ENCODE data around the gene NEDD4.

NEDD4 gene

DNA sequence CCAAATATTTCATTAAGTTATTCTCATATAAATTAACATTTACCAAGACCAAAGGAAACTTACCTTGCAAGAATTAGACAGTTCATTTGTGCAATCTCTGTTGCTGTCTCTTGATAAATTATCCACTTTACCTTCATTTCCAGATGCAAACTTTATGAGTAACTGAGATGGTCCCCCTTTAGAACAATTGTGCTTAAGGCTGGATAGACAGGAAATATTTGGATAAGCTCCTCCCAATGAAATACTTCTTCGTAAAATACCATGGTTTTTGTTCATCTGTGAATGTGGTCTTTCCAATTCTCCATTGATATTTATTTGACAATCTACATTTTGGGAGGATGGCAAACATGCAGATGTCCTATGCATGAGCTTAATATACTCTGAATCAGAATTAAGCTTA lies 78.2 kb downstream of the NEDD4 start:
- Histone ChIP-seq H3K9me3 (ENCODE audit: insufficient read depth, low read length) (no peaks in the 10 kb centered on the region), H3K9ac (ENCODE audit: insufficient read length, low read depth) (no peak overlapping the region), H3K36me3 (ENCODE audit: insufficient read depth, insufficient read length, low read length) (no peaks in the 10 kb centered on the region), H3K27me3 (ENCODE audit: insufficient read depth, insufficient read length) (no peaks in the 10 kb centered on the region), H3K4me1 (ENCODE audit: insufficient read depth, insufficient read length) (no peaks in the 10 kb centered on the region), H3K4me3 (ENCODE audit: insufficient read length, low read depth) (no peak overlapping the region)
- TF ChIP-seq YY1 (IDR thresholded peaks at IDR 0.05; ENCODE audit: insufficient read depth, insufficient read length) = no peak
- TF ChIP-seq SUZ12 (IDR thresholded peaks at IDR 0.05; ENCODE audit: extremely low read depth, insufficient read depth, insufficient read length) = no peak
- no peak for TF ChIP-seq ZNF274 (IDR thresholded peaks at IDR 0.05; ENCODE audit: low read depth, low read length)
- no peak for DNase-seq (ENCODE audit: low read depth, low spot score)

DNA sequence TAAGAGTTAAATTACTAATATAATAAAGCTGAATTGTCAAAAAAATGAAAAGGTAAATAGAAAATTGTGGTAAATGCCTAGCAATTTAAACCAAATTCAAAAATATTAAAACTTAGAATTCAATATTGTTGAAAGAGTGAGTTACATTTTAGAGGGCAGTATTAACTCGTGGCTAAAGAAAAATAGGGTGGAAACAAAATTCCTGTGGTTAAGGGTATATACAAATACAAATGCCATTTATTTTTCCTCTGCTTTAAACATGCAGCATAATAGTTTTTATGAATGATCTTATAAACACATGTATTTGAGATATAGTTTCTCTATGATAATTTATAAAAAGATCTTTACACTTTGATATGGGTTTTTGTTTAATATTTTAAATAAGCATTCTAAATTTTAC lies 79.0 kb downstream of the NEDD4 start:
- H3K27me3 ChIP-seq (ENCODE audit: insufficient read depth, insufficient read length) = no peaks in the 10 kb centered on the region
- no peaks in the 10 kb centered on the region for H3K4me1 ChIP-seq (ENCODE audit: insufficient read depth, insufficient read length)
- TF ChIP-seq ZNF274 (IDR thresholded peaks at IDR 0.05; ENCODE audit: low read depth, low read length) (no peak), SUZ12 (IDR thresholded peaks at IDR 0.05; ENCODE audit: extremely low read depth, insufficient read depth, insufficient read length) (no peak), YY1 (IDR thresholded peaks at IDR 0.05; ENCODE audit: insufficient read depth, insufficient read length) (no peak)
- no peaks in the 10 kb centered on the region for H3K9me3 ChIP-seq (ENCODE audit: insufficient read depth, low read length)
- H3K9ac ChIP-seq (ENCODE audit: insufficient read length, low read depth) = no peak overlapping the region
- no peak for DNase-seq (ENCODE audit: low read depth, low spot score)
- no peaks in the 10 kb centered on the region for H3K36me3 ChIP-seq (ENCODE audit: insufficient read depth, insufficient read length, low read length)
- H3K4me3 ChIP-seq (ENCODE audit: insufficient read length, low read depth) = no peak overlapping the region

DNA sequence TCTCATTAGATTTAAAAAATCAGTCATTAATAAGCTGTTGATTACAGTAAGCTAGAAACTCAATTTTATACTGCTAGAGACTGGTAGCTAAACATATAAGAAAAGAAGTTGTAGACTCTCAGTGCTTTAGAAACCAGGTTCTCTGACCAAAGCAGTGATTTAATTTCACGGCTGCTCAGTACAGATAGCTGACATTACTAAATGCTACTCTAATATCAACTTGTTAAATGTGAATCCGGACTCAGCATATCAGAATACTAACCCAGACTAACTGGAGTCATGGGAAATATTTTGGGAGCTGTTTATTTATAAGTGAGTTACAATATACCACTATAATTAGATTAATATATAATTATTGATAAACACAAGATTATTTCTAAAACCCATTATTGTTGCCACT lies 80.4 kb downstream of the NEDD4 start:
- no peak for TF ChIP-seq YY1 (IDR thresholded peaks at IDR 0.05; ENCODE audit: insufficient read depth, insufficient read length)
- no peak for TF ChIP-seq SUZ12 (IDR thresholded peaks at IDR 0.05; ENCODE audit: extremely low read depth, insufficient read depth, insufficient read length)
- no peak for TF ChIP-seq ZNF274 (IDR thresholded peaks at IDR 0.05; ENCODE audit: low read depth, low read length)
- Histone ChIP-seq H3K9ac (ENCODE audit: insufficient read length, low read depth) (no peak overlapping the region), H3K4me1 (ENCODE audit: insufficient read depth, insufficient read length) (no peaks in the 10 kb centered on the region), H3K4me3 (ENCODE audit: insufficient read length, low read depth) (no peak overlapping the region), H3K9me3 (ENCODE audit: insufficient read depth, low read length) (no peaks in the 10 kb centered on the region), H3K36me3 (ENCODE audit: insufficient read depth, insufficient read length, low read length) (no peaks in the 10 kb centered on the region), H3K27me3 (ENCODE audit: insufficient read depth, insufficient read length) (no peaks in the 10 kb centered on the region)
- DNase-seq (ENCODE audit: low read depth, low spot score) = no peak

DNA sequence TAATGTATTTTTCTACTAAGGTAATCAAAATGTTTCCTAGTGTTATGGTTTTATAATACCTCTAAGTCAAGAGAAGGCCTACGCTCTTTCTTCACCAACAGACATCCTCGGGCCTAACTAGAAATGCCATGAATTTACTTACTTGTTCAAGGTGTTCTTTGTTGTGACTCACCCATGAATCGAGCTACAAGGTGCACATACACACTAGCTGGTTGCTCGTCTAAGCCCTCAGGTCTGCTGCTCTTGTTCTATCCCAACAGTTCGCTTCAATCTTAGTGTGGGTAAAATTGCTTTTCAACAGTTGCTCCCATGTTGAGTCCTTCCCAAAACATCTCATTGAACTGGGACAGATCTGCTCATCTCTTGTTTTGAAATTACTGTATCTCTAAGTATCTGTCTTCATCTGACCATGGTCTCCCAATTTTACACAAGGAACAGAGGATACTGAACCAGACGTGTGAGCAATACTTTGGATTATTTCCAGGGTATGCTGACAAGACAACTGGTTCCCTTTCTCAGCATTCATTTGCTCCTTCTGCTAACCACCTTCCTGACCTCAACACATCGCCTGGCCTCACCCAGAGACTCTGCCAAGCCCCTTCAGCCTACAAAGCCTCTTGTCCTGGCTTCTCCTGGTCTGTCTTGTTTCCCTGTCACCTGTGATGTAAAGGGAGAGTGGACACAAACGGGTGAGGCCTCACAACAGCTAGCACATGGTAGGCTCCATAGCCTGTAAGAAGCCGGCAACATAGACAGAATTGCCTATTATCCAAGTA lies 84.2 kb downstream of the NEDD4 start:
- no peak overlapping the region for H3K4me3 ChIP-seq (ENCODE audit: insufficient read length, low read depth)
- TF ChIP-seq YY1 (IDR thresholded peaks at IDR 0.05; ENCODE audit: insufficient read depth, insufficient read length) (no peak), SUZ12 (IDR thresholded peaks at IDR 0.05; ENCODE audit: extremely low read depth, insufficient read depth, insufficient read length) (no peak), ZNF274 (IDR thresholded peaks at IDR 0.05; ENCODE audit: low read depth, low read length) (no peak)

DNA sequence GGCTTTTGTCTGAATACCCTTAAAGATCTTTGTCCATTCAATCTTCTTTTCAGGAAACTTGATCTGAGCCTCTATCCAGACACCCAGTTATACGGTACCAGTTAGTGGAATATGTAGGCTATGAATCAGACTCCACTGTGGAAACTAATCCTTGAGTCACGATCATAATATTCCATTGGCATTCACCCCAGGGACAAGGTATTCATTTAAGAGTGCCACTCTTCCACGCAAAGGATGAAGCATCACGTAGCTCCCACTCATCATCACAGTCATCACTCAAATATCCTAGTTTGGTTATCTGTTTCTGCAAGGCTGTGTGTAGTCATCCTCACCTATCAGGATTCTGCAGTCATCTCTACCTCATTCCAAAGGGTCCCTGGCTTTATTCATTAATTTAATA lies 85.6 kb downstream of the NEDD4 start:
- Histone ChIP-seq H3K4me3 (ENCODE audit: insufficient read length, low read depth) (no peak overlapping the region), H3K27me3 (ENCODE audit: insufficient read depth, insufficient read length) (no peaks in the 10 kb centered on the region), H3K9ac (ENCODE audit: insufficient read length, low read depth) (no peak overlapping the region), H3K36me3 (ENCODE audit: insufficient read depth, insufficient read length, low read length) (no peaks in the 10 kb centered on the region), H3K9me3 (ENCODE audit: insufficient read depth, low read length) (no peaks in the 10 kb centered on the region), H3K4me1 (ENCODE audit: insufficient read depth, insufficient read length) (no peaks in the 10 kb centered on the region)
- no peak for DNase-seq (ENCODE audit: low read depth, low spot score)
- TF ChIP-seq YY1 (IDR thresholded peaks at IDR 0.05; ENCODE audit: insufficient read depth, insufficient read length) (no peak), ZNF274 (IDR thresholded peaks at IDR 0.05; ENCODE audit: low read depth, low read length) (no peak), SUZ12 (IDR thresholded peaks at IDR 0.05; ENCODE audit: extremely low read depth, insufficient read depth, insufficient read length) (no peak)

More for the DNA sequence above, 84.2 kb downstream of the NEDD4 start:
- Histone ChIP-seq H3K27me3 (ENCODE audit: insufficient read depth, insufficient read length) (no peaks in the 10 kb centered on the region), H3K4me1 (ENCODE audit: insufficient read depth, insufficient read length) (no peaks in the 10 kb centered on the region), H3K9ac (ENCODE audit: insufficient read length, low read depth) (no peak overlapping the region), H3K9me3 (ENCODE audit: insufficient read depth, low read length) (no peaks in the 10 kb centered on the region), H3K36me3 (ENCODE audit: insufficient read depth, insufficient read length, low read length) (no peaks in the 10 kb centered on the region)
- DNase-seq (ENCODE audit: low read depth, low spot score) = no peak

DNA sequence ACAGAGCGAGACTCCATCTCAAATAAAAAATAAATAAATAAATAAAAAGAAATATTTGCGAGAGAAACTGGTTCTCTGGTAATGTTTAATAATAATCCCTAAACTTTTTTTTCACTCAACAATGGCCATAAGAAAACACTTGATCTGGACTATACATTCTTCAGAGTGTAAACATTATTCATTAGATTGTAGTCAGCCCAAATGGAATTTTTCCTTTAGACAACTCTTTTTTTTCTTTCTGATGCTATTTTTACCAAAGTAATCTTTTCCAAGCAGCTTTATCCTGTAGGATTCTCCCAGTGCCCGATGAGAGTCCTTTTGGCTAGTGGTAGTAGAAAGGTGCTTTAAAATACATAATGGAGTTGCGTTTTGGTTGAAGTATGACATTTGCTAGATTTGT lies 90.4 kb downstream of the NEDD4 start:
- H3K36me3 ChIP-seq (ENCODE audit: insufficient read depth, insufficient read length, low read length) = no peaks in the 10 kb centered on the region
- TF ChIP-seq SUZ12 (IDR thresholded peaks at IDR 0.05; ENCODE audit: extremely low read depth, insufficient read depth, insufficient read length) (no peak), ZNF274 (IDR thresholded peaks at IDR 0.05; ENCODE audit: low read depth, low read length) (no peak), YY1 (IDR thresholded peaks at IDR 0.05; ENCODE audit: insufficient read depth, insufficient read length) (no peak)
- no peaks in the 10 kb centered on the region for H3K27me3 ChIP-seq (ENCODE audit: insufficient read depth, insufficient read length)
- no peak for DNase-seq (ENCODE audit: low read depth, low spot score)
- no peaks in the 10 kb centered on the region for H3K4me1 ChIP-seq (ENCODE audit: insufficient read depth, insufficient read length)
- no peak overlapping the region for H3K4me3 ChIP-seq (ENCODE audit: insufficient read length, low read depth)
- H3K9me3 ChIP-seq (ENCODE audit: insufficient read depth, low read length) = no peaks in the 10 kb centered on the region
- H3K9ac ChIP-seq (ENCODE audit: insufficient read length, low read depth) = no peak overlapping the region

DNA sequence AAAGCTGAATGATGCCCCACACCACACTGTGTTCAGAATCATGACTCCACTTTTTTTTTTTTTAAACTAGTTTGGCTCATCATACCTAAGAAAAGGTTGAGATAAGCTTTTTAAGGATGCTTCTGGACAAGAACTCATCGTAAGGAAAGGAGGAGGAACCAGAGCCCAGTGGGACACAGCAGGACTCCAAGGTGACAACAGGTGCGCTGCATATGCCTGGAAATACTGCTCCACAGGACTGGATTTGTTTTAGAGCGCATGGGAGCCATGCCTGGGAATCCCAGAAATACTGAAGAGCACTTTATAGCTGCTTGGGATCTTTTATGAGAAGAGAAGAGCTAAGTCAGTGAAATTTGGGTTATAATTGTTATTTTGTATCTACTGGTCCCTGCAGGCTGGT lies 93.4 kb downstream of the NEDD4 start:
- no peak overlapping the region for H3K4me3 ChIP-seq (ENCODE audit: insufficient read length, low read depth)
- H3K4me1 ChIP-seq (ENCODE audit: insufficient read depth, insufficient read length) = peaks cover 3% of the 10 kb centered on the region
- DNase-seq (ENCODE audit: low read depth, low spot score) = no peak
- H3K36me3 ChIP-seq (ENCODE audit: insufficient read depth, insufficient read length, low read length) = no peaks in the 10 kb centered on the region
- no peaks in the 10 kb centered on the region for H3K9me3 ChIP-seq (ENCODE audit: insufficient read depth, low read length)
- TF ChIP-seq YY1 (IDR thresholded peaks at IDR 0.05; ENCODE audit: insufficient read depth, insufficient read length) (no peak), ZNF274 (IDR thresholded peaks at IDR 0.05; ENCODE audit: low read depth, low read length) (no peak), SUZ12 (IDR thresholded peaks at IDR 0.05; ENCODE audit: extremely low read depth, insufficient read depth, insufficient read length) (no peak)
- no peak overlapping the region for H3K9ac ChIP-seq (ENCODE audit: insufficient read length, low read depth)
- H3K27me3 ChIP-seq (ENCODE audit: insufficient read depth, insufficient read length) = no peaks in the 10 kb centered on the region
